GM12873 (cell line): ENCODE results near the gene TXNRD3.

Experiments used
- TF ChIP-seq, protein P1 (sequence below): IDR thresholded peaks from 2 replicates; pipeline ENCODE4 v1.5.1; 2012; ENCODE audit warnings: low read depth, mild to moderate bottlenecking, moderate library complexity, low read length, control low read depth; ENCODE audit not compliant: insufficient read depth; ENCODE audit errors: missing control alignments

The TXNRD3 gene

DNA sequence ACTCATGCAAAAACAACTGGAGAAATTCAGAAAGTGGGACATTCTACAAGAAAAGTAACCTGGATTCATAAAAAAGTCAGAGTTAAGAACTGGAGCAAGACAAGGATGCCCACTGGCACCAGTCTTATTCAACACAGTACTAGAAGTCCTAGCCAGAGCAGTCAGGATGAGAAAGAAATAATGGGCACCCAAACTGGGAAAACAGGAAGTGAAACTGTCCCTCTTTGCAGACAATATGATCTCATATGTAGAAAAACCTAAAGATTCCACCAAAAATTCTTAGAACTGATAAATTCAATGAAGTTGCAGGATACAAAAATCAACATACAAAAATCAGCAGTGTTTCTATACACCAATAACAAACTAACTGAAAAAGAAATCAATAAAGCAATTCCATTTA is 37.4 kb downstream of the TXNRD3 start:
- TF ChIP-seq, protein P1, sequence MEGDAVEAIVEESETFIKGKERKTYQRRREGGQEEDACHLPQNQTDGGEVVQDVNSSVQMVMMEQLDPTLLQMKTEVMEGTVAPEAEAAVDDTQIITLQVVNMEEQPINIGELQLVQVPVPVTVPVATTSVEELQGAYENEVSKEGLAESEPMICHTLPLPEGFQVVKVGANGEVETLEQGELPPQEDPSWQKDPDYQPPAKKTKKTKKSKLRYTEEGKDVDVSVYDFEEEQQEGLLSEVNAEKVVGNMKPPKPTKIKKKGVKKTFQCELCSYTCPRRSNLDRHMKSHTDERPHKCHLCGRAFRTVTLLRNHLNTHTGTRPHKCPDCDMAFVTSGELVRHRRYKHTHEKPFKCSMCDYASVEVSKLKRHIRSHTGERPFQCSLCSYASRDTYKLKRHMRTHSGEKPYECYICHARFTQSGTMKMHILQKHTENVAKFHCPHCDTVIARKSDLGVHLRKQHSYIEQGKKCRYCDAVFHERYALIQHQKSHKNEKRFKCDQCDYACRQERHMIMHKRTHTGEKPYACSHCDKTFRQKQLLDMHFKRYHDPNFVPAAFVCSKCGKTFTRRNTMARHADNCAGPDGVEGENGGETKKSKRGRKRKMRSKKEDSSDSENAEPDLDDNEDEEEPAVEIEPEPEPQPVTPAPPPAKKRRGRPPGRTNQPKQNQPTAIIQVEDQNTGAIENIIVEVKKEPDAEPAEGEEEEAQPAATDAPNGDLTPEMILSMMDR, result no peak

DNA sequence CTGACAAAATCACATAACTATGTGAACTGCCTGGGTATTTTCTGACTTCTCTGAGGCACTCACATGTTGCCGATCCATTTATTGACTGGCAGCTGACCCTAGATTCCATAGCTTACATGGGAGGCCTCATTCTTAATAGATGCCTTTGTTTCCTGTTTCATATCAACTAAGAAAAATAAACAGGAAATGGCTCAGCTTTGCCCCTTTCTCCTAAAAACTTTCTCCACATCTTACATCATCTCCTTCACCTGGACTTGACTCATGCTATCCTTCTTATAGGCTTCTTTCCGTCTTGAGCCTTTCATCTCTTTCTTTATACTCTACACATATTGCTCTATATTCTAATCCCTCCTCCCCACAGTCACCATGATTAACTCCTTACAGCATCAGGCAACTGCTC is 38.0 kb downstream of the TXNRD3 start:
- TF ChIP-seq, protein P1, result no peak

DNA sequence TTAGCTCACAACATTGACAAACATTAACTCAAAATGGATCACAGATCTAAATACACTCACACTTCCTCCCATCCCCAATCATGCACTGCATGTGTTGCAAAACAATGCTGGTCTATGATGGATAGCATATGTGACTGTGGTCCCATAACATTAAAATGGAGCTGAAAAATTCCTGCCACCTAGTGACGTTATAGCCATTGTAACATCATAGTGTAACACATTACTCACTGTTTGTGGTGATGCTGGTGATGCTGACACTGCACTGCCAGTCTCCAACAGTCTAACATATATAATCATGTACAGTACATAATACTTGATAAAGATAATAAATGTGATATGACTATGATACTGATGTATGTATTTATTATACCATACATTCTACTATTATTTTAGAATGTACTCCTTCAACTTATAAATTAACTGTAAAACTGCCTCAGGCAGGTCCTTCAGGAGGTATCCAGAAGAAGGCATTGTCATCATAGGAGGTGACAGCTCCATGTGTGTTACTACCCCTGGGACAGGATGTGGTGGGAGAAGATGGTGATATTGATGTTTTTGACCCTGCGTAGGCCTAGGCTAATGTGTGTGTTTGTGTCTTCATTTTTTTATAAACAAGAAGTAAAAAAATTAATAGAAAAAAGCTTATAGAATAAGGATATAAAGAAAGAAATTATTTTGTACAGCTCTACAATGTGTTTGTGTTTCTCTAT is 41.3 kb downstream of the TXNRD3 start:
- TF ChIP-seq, protein P1, result no peak

DNA sequence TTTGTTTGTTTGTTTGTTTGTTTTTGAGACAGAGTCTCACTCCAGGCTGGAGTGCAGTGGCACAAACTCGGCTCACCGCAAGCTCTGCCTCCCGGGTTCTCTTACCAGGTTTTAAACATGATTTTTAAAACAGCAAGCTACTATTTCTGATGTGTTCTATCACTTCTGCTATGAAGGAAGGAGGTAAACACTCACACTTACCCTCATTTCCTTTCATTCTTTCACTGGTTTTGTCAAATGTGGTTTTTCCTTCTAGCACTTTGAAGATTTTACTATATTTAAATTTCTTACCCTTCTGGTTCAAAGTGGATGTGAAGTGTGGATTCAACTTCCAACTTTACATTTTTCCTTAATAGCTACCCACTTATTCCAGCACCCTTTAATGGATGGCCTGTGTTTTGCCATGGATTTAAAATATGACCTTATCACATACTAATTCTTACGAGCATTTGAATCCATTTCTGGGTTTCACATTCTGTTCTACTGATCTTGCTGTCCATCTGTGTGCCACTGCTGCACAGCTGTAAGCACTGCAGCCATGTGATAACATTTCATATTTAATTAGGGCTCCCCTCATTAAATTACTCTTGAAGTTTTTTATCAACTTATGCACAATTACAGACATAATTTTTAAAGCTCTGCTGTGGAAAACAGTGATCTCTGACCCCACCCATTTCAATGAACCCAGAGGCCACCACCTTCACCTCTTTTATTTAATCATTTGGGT is 42.3 kb downstream of the TXNRD3 start:
- TF ChIP-seq, protein P1, result no peak

DNA sequence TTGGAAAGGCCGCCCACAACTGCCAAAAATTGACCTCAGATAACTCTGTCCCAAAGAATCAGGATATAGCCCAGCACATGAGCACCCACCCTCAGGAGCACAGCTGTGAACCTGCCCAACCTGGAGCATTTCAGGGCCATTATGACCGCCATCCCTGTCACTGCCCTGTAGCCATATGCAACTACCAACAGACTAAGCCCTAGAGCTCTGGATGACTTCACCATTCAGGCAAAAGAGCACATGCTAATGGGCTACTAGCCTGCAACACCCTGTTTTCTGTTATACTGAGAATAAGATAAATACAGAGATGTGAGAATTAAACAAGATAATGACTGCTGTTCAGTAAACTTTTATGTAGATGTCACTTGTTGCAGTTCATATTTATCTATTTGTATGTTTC is 45.0 kb downstream of the TXNRD3 start:
- TF ChIP-seq, protein P1, result no peak

DNA sequence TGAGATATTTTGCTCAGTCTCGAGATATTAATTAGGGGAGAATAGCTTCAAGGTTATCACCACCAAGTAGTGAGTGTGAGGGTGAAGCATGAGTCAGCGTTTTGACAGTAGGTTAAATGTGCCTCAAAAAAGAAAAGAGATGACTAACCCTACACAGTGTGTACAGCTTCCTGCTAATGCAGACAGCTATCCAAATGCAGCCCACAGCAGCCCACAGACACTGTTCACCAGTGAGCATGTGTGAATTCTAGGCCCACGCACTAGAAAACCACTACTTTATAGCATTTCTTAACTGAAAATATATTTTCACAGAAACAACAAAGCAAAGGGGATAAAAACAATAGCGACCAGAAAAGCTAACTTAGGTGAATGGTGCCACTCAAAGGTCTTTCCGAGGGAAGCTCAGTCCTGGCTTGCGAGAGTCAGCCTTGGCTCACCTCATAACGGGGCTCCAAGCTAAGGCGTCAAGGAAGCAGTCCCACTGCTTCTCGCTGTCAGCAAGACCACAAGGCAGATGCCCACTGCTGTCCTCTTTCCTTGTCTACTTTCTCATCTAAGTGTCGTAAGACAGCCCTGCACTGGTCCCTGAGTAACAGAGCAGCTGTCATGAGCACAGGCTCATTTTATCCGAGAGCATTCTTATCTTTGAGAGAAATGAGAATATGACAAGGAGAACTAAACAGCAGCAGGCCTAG is 47.6 kb downstream of the TXNRD3 start:
- TF ChIP-seq, protein P1, result no peak

DNA sequence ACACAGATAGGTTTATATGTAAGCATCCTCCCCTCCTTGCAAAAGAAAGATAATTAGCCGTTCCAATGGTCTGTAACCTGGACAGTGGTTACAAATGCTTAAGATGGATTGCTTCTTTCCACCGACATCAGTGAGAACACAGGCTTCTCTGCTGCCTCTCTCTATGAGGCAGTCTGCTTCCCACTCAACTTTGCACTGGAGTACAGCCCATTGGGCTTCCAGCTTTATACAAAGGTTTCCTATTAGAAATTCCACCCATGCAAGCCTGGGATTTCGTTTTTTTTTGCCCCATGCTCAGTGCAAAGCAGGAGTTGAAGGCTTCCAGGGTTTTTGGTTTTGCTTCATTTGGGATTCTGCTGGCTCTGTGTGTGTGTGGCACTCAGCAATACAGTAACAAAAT is 48.9 kb downstream of the TXNRD3 start:
- TF ChIP-seq, protein P1, result no peak
